ENCODE measurements around the gene SLCO1B1. TPM values are rescaled to one million over a fixed set of nuclear protein-coding genes. Genes with fewer than 3 reads are reported as not detected.
A peak's percentile ranks its signal among the peaks of the same experiment; 100 is the strongest.
"Not testable (repeated sequence)": the region's sequence is repeated elsewhere in the genome, so short reads cannot be mapped to it uniquely, and the experiment has no call there.

SLCO1B1 gene
- total RNA-seq, 4 donors from 2014 or later, result 0.16 to 0.47 TPM; not detected in 2

DNA sequence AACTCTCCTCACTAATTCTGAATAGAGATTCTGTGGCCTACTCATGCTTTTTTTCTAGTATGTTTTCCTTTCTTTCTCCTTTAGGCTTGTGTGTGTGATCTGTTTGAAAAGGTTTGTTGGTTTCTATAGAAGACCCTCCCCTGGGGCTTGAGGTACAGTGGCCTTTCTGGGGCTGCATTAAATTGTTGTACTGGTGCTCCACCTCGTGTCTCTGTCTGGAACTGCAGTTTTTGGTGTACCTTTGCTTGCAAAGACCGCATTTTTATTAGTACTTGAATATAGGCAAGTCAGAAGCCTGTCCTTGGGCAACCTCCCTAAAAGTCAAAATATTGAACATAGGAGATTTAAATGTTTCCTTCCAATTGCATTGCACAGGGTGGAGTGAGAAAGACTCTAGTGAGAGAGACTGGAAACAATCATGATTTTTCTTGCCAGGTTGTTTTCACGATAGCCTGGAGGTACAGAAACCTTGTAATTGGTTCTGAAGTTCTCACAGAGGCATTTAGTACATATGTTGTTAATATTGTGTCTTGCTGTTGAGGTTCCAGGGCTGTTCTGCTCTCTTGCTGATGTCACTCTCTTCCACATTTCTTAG, 39.0 kb downstream of the SLCO1B1 start:
- intact Hi-C loops (cut with DNase I; ENCODE audit: low total_unique reads) (no loop called here), in situ Hi-C loops (cut with MboI; ENCODE audit: low sequenced_read_pairs in 4 of 4) (no loop called here)
- TF ChIP-seq CTCF (IDR thresholded peaks at IDR 0.05 in 4 of 5, conservative IDR thresholded peaks at IDR 0.05 in 1 of 5) (peak in 2 of 5 experiments; percentile 17 to 40), POLR2A (IDR thresholded peaks at IDR 0.05) (no peak)
- H3K27ac ChIP-seq, result no peak overlapping the region
- H3K4me3 ChIP-seq, result no peak overlapping the region
- no peaks in the 10 kb centered on the region for H3K36me3 ChIP-seq
- ATAC-seq (no peak), DNase-seq (no peak)
- no peaks in the 10 kb centered on the region for H3K27me3 ChIP-seq
- H3K9me3 ChIP-seq, result no peaks in the 10 kb centered on the region
- H3K4me1 ChIP-seq, result no peaks in the 10 kb centered on the region

- ATAC-seq (no peak), DNase-seq (no peak)
- in situ Hi-C loops (cut with MboI; ENCODE audit: low sequenced_read_pairs in 4 of 4) (no loop called here), intact Hi-C loops (cut with DNase I; ENCODE audit: low total_unique reads) (no loop called here)
- H3K27me3 ChIP-seq, result no peaks in the 10 kb centered on the region
- H3K4me3 ChIP-seq, result no peak overlapping the region
- no peaks in the 10 kb centered on the region for H3K4me1 ChIP-seq
- no peaks in the 10 kb centered on the region for H3K36me3 ChIP-seq
- TF ChIP-seq POLR2A (IDR thresholded peaks at IDR 0.05) (no peak), CTCF (IDR thresholded peaks at IDR 0.05 in 4 of 5, conservative IDR thresholded peaks at IDR 0.05 in 1 of 5) (no peak)
- no peak overlapping the region for H3K27ac ChIP-seq
- H3K9me3 ChIP-seq, result no peaks in the 10 kb centered on the region
Observed at GRCh38 chr12:21172079-21172478, 41.1 kb downstream of the SLCO1B1 start.

DNA sequence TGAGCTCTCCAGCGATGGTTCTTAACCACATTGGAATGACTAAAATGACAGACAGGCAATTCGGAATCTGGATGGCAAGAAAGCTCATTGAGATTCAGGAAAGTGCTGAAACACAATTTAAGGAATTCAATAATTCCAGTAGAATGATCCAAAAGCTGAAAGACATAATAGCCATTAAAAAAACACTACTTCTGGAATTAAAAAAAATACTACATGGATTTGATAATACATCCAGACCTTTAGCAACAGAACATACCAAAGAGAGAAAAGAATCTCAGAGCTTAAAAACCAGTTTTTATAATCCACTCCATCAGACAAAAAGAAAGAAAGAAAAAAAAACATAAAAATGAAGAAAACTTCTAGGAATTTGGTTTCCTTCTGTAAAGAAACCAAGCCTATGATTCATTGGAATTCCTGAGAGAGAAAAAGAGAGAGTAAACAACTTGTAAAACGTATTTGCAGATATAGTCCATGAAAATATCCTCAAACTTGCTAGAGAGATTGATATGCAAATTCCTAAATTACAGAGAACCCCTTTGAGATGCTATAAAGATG, 52.8 kb downstream of the SLCO1B1 start:
- H3K4me3 ChIP-seq, result no peak overlapping the region
- H3K4me1 ChIP-seq, result no peaks in the 10 kb centered on the region
- TF ChIP-seq CTCF (IDR thresholded peaks at IDR 0.05 in 4 of 5, conservative IDR thresholded peaks at IDR 0.05 in 1 of 5) (no peak), POLR2A (IDR thresholded peaks at IDR 0.05) (no peak)
- no peak for DNase-seq
- H3K27me3 ChIP-seq, result no peaks in the 10 kb centered on the region
- H3K27ac ChIP-seq, result no peak overlapping the region
- no peak for ATAC-seq
- H3K36me3 ChIP-seq, result no peaks in the 10 kb centered on the region
- no peaks in the 10 kb centered on the region for H3K9me3 ChIP-seq
- intact Hi-C loops (cut with DNase I; ENCODE audit: low total_unique reads), result no loop called here
- in situ Hi-C loops (cut with MboI; ENCODE audit: low sequenced_read_pairs in 4 of 4), result no loop called here

DNA sequence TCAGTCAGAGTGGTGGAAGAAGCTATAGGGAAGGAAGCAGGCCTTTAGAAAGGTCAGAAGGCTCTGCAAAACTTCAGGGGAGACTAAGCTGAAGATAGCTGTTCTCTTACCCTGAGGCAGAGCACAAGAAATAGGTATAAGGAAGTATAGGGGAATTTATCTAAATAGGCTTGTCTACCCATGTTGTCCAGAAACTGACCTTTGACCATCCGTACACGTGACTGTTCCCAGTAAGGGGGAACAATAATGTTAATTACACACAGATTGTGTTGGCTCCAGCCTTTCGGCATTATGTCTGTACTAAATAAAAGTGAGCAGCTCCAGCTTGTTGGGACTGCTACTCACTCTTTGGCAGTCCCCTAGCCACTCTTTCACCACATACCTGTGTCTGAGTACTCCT, 59.0 kb downstream of the SLCO1B1 start:
- no peaks in the 10 kb centered on the region for H3K9me3 ChIP-seq
- DNase-seq (no peak), ATAC-seq (no peak)
- no peaks in the 10 kb centered on the region for H3K4me1 ChIP-seq
- TF ChIP-seq CTCF (IDR thresholded peaks at IDR 0.05 in 4 of 5, conservative IDR thresholded peaks at IDR 0.05 in 1 of 5) (no peak), POLR2A (IDR thresholded peaks at IDR 0.05) (no peak)
- no peak overlapping the region for H3K4me3 ChIP-seq
- no peaks in the 10 kb centered on the region for H3K27me3 ChIP-seq
- H3K36me3 ChIP-seq, result no peaks in the 10 kb centered on the region
- intact Hi-C loops (cut with DNase I; ENCODE audit: low total_unique reads), result no loop called here
- no peak overlapping the region for H3K27ac ChIP-seq
- in situ Hi-C loops (cut with MboI; ENCODE audit: low sequenced_read_pairs in 4 of 4), result no loop called here

DNA sequence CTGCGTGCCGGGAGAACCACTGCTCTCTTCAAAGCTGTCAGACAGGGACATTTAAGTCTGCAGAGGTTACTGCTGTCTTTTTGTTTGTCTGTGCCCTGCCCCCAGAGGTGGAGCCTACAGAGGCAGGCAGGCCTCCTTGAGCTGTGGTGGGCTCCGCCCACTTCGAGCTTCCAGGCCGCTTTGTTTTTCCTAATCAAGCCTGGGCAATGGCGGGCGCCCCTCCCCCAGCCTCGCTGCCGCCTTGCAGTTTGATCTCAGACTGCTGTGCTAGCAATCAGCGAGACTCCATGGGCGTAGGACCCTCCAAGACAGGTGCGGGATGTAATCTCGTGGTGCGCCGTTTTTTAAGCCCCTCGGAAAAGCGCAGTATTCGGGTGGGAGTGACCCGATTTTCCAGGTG, 83.4 kb downstream of the SLCO1B1 start:
- H3K27me3 ChIP-seq; ATAC-seq; H3K36me3 ChIP-seq; DNase-seq; intact Hi-C loops (cut with DNase I; ENCODE audit: low total_unique reads); H3K27ac ChIP-seq; H3K9me3 ChIP-seq; in situ Hi-C loops (cut with MboI; ENCODE audit: low sequenced_read_pairs in 4 of 4); H3K4me1 ChIP-seq; H3K4me3 ChIP-seq: not testable (repeated sequence)

Data from gastrocnemius medialis (tissue), 4 donors.